H9 (cell line): ENCODE measurements around the gene GCN1. TPM values are rescaled to one million over a fixed set of nuclear protein-coding genes. Genes with fewer than 3 reads are reported as not detected.

Experiments
- DNase-seq: peaks from one replicate; pipeline ENCODE4 v3.0.0-alpha.2; 2017
- H2AFZ ChIP-seq: one replicate; pipeline ENCODE4 v1.6.1; 2013; ENCODE audit warnings: mild to moderate bottlenecking, low read length, control low read depth, moderate library complexity
- H2AK5ac ChIP-seq: 2 replicates; pipeline ENCODE4 v1.6.1; 2013; ENCODE audit warnings: low read length, control low read depth, mixed read lengths; ENCODE audit not compliant: insufficient read length
- H2BK120ac ChIP-seq: one replicate; pipeline ENCODE4 v1.6.1; 2013; ENCODE audit warnings: low read depth, mild to moderate bottlenecking, low read length, control low read depth, inconsistent platforms; ENCODE audit not compliant: poor library complexity, severe bottlenecking
- H2BK12ac ChIP-seq: 2 replicates; pipeline ENCODE4 v1.6.1; 2013; ENCODE audit warnings: low read length, control low read depth, mixed read lengths, low read depth; ENCODE audit not compliant: insufficient read length
- H2BK15ac ChIP-seq: 2 replicates; pipeline ENCODE4 v1.6.1; 2013; ENCODE audit warnings: low read depth, low read length, control low read depth
- H2BK20ac ChIP-seq: one replicate; pipeline ENCODE4 v1.6.1; 2013; ENCODE audit warnings: low read depth, mild to moderate bottlenecking, low read length, control low read depth, inconsistent platforms; ENCODE audit not compliant: poor library complexity, severe bottlenecking
- H2BK5ac ChIP-seq: 2 replicates; pipeline ENCODE4 v1.6.1; 2013; ENCODE audit warnings: low read length, control low read depth, mixed read lengths; ENCODE audit not compliant: insufficient read length
- H3K14ac ChIP-seq: 2 replicates; pipeline ENCODE4 v1.6.1; 2013; ENCODE audit warnings: low read length, control low read depth; ENCODE audit not compliant: insufficient read depth
- H3K18ac ChIP-seq: 2 replicates; pipeline ENCODE4 v1.6.1; 2013; ENCODE audit warnings: low read depth, mild to moderate bottlenecking, mixed read lengths, low read length, control low read depth; ENCODE audit not compliant: insufficient read length
- H3K23ac ChIP-seq: 2 replicates; pipeline ENCODE4 v1.6.1; 2013; ENCODE audit warnings: low read length, control low read depth, mixed read lengths, low read depth; ENCODE audit not compliant: insufficient read length
- H3K23me2 ChIP-seq: 2 replicates; pipeline ENCODE4 v1.6.1; 2013; ENCODE audit warnings: low read depth, mild to moderate bottlenecking, mixed read lengths, low read length, control low read depth; ENCODE audit not compliant: insufficient read length, poor library complexity, severe bottlenecking
- H3K27ac ChIP-seq: 2 replicates; pipeline ENCODE4 v1.5.1; 2013; ENCODE audit warnings: low read length, control low read depth, mixed read lengths, low read depth; ENCODE audit not compliant: insufficient read length
- H3K27me3 ChIP-seq: 2 replicates; pipeline ENCODE4 v1.6.1; 2013; ENCODE audit warnings: low read length, control low read depth, inconsistent platforms; ENCODE audit not compliant: insufficient read depth
- H3K4ac ChIP-seq: 2 replicates; pipeline ENCODE4 v1.6.1; 2013; ENCODE audit warnings: low read depth, mild to moderate bottlenecking, control low read depth, inconsistent platforms, low read length, moderate library complexity
- H3K4me1 ChIP-seq: 2 replicates; pipeline ENCODE4 v1.6.1; 2013; ENCODE audit warnings: low read length, control low read depth, inconsistent platforms; ENCODE audit not compliant: insufficient read depth
- H3K4me2 ChIP-seq: 2 replicates; pipeline ENCODE4 v1.6.1; 2013; ENCODE audit warnings: low read length, control low read depth, mixed read lengths; ENCODE audit not compliant: insufficient read length, insufficient read depth
- H3K56ac ChIP-seq: 2 replicates; pipeline ENCODE4 v1.6.1; 2013; ENCODE audit warnings: low read depth, mild to moderate bottlenecking, mixed read lengths, low read length, control low read depth; ENCODE audit not compliant: insufficient read length
- H3K79me1 ChIP-seq: 2 replicates; pipeline ENCODE4 v1.6.1; 2013; ENCODE audit warnings: low read depth, mild to moderate bottlenecking, moderate library complexity, low read length, control low read depth, inconsistent platforms; ENCODE audit not compliant: insufficient read depth, poor library complexity, severe bottlenecking
- H3K79me2 ChIP-seq: 2 replicates; pipeline ENCODE4 v1.6.1; 2013; ENCODE audit warnings: low read length, control low read depth, inconsistent platforms; ENCODE audit not compliant: insufficient read depth
- H3K9ac ChIP-seq: 2 replicates; pipeline ENCODE4 v1.6.1; 2013; ENCODE audit warnings: low read length, control low read depth, mixed read lengths; ENCODE audit not compliant: insufficient read length; ENCODE audit errors: extremely low read depth
- H3K9me3 ChIP-seq: one replicate; pipeline ENCODE4 v1.6.1; 2013; ENCODE audit warnings: low read depth, low read length, inconsistent platforms; ENCODE audit not compliant: control insufficient read depth
- H3T11ph ChIP-seq: one replicate; pipeline ENCODE4 v1.6.1; 2013; ENCODE audit warnings: mild to moderate bottlenecking, low read length, control low read depth, inconsistent platforms
- H4K20me1 ChIP-seq: one replicate; pipeline ENCODE4 v1.6.1; 2013; ENCODE audit not compliant: control insufficient read depth, insufficient read length, insufficient read depth
- H4K5ac ChIP-seq: 2 replicates; pipeline ENCODE4 v1.6.1; 2013; ENCODE audit warnings: low read depth, mild to moderate bottlenecking, mixed read lengths, low read length, control low read depth; ENCODE audit not compliant: insufficient read length
- H4K8ac ChIP-seq: replicated peaks from 2 replicates; pipeline ENCODE4 v1.6.1; 2013; ENCODE audit warnings: low read length, control low read depth, mixed read lengths, low read depth; ENCODE audit not compliant: insufficient read length
- H4K91ac ChIP-seq: 2 replicates; pipeline ENCODE4 v1.6.1; 2013; ENCODE audit warnings: low read depth, mild to moderate bottlenecking, moderate library complexity, mixed read lengths, low read length, control low read depth; ENCODE audit not compliant: insufficient read length
- H3K27ac Mint-ChIP-seq, 3 experiments: 2 replicates in 2 of 3; 3 replicates in 1 of 3; pipeline ENCODE4 v1.8.0; 2020 to 2021; ENCODE audit warnings: mixed read lengths in 3 of 3, mild to moderate bottlenecking in 1 of 3, moderate library complexity in 1 of 3
- H3K27me3 Mint-ChIP-seq: 2 replicates; pipeline ENCODE4 v1.8.0; 2021; ENCODE audit warnings: low read depth, mild to moderate bottlenecking, moderate library complexity, mixed read lengths
- H3K36me3 Mint-ChIP-seq, 3 experiments: 2 replicates in 2 of 3; 3 replicates in 1 of 3; pipeline ENCODE4 v1.8.0; 2020 to 2021; ENCODE audit warnings: low read depth in 3 of 3, mixed read lengths in 3 of 3; ENCODE audit not compliant: insufficient read depth in 1 of 3
- H3K4me1 Mint-ChIP-seq, 2 experiments: 2 replicates each; pipeline ENCODE4 v1.8.0; 2020; ENCODE audit warnings: mixed read lengths in 2 of 2
- H3K4me3 Mint-ChIP-seq, 2 experiments: 2 replicates in 1 of 2; 3 replicates in 1 of 2; pipeline ENCODE4 v1.8.0; 2020 to 2021; ENCODE audit warnings: mild to moderate bottlenecking in 2 of 2, mixed read lengths in 2 of 2, moderate library complexity in 1 of 2
- H3K9me3 Mint-ChIP-seq, 2 experiments: 2 replicates in 1 of 2; 3 replicates in 1 of 2; pipeline ENCODE4 v1.8.0; 2020; ENCODE audit warnings: mild to moderate bottlenecking in 2 of 2, mixed read lengths in 2 of 2, moderate library complexity in 1 of 2
- CTCF ChIP-seq: fragments of 200-600 bp; sonication (generic); conservative IDR thresholded peaks from 3 replicates; pipeline ENCODE4 v1.8.0; 2021; ENCODE audit warnings: antibody characterized with exemption, mild to moderate bottlenecking
- WGBS: extraction: QIAGEN DNeasy Blood & Tissue Kit; methylation state at CpG from one replicate; pipeline ENCODE4 v1.1.7; 2013; ENCODE audit warnings: missing lambda C conversion rate, low lambda C conversion rate, mixed read lengths; ENCODE audit not compliant: insufficient read length; ENCODE audit errors: extremely low coverage; 5-methylcytosine and 5-hydroxymethylcytosine counted together
- total RNA-seq: library from RNA; stranded (reverse); gene quantifications from 2 replicates; pipeline ENCODE4 v1.2.1, GENCODE V29; 2021

Gene GCN1
- total RNA-seq, 1 experiment from 2014 or later: 137 TPM

GRCh38 chr12:120150919-120151525 is 43.5 kb downstream of the GCN1 start:
- no peak overlapping the region; a peak in 1 of 7 replicates for H3K27ac Mint-ChIP-seq
- H4K5ac ChIP-seq: no peak overlapping the region
- H2BK12ac ChIP-seq: no peak overlapping the region
- H3K27me3 Mint-ChIP-seq: no peaks in the 10 kb centered on the region
- no peak for DNase-seq
- no peaks in the 10 kb centered on the region for H3K9me3 Mint-ChIP-seq
- no peak overlapping the region for H2AFZ ChIP-seq
- H3K36me3 Mint-ChIP-seq: peaks cover 46 to 89% (median 73%) of the 10 kb centered on the region in 3 experiments; a peak in 6 of 7 replicates
- TF ChIP-seq CTCF: no peak
- no peak overlapping the region for H3T11ph ChIP-seq
- H3K18ac ChIP-seq: no peak overlapping the region
- H3K14ac ChIP-seq: no peak overlapping the region
- no peak overlapping the region for H2BK5ac ChIP-seq
- no peak overlapping the region for H3K27ac ChIP-seq
- H3K79me1 ChIP-seq: no peaks in the 10 kb centered on the region
- no peak overlapping the region for H3K56ac ChIP-seq
- no peaks in the 10 kb centered on the region for H3K23me2 ChIP-seq
- H4K8ac ChIP-seq: no peak overlapping the region
- H2BK120ac ChIP-seq: no peak overlapping the region
- H2BK15ac ChIP-seq: no peak overlapping the region
- no peaks in the 10 kb centered on the region for H3K27me3 ChIP-seq
- H2AK5ac ChIP-seq: no peak overlapping the region
- no peak overlapping the region for H3K4ac ChIP-seq
- no peak overlapping the region for H2BK20ac ChIP-seq
- H3K9me3 ChIP-seq: no peaks in the 10 kb centered on the region
- H3K4me1 Mint-ChIP-seq: no peaks in the 10 kb centered on the region
- H3K9ac ChIP-seq: no peak overlapping the region
- no peaks in the 10 kb centered on the region for H3K4me1 ChIP-seq
- H3K79me2 ChIP-seq: no peaks in the 10 kb centered on the region
- H4K20me1 ChIP-seq: no peaks in the 10 kb centered on the region
- H3K4me2 ChIP-seq: no peak overlapping the region
- no peak overlapping the region for H3K23ac ChIP-seq
- WGBS: no CpG with 5 or more reads among the region's 22 CpGs
- H4K91ac ChIP-seq: no peak overlapping the region
- H3K4me3 Mint-ChIP-seq: no peak overlapping the region
